ENCODE data around the gene MALL. TPM values are rescaled to one million over a fixed set of nuclear protein-coding genes. Genes with fewer than 3 reads are reported as not detected.

MALL gene
- total and polyA plus RNA-seq, 2 of the 13 experiments (the other 11 are each of a cell fraction or from before 2014, with no cell fraction given) = not detected

- TF ChIP-seq LRRFIP1 (CRISPR knock-in tag; conservative IDR thresholded peaks at IDR 0.05) (no peak), ZNF646 (CRISPR knock-in tag; IDR thresholded peaks at IDR 0.05) (no peak), ZMYM2 (CRISPR knock-in tag; IDR thresholded peaks at IDR 0.05) (no peak), ZNF205 (CRISPR knock-in tag; IDR thresholded peaks at IDR 0.05) (no peak), KLF9 (CRISPR knock-in tag; IDR thresholded peaks at IDR 0.05; ENCODE audit: low read depth) (no peak), ADNP (CRISPR knock-in tag; IDR thresholded peaks at IDR 0.05) (no peak), ZNF18 (CRISPR knock-in tag; IDR thresholded peaks at IDR 0.05; ENCODE audit: insufficient replicate concordance) (no peak), ZNF644 (CRISPR knock-in tag; IDR thresholded peaks at IDR 0.05; ENCODE audit: low read depth) (peak; percentile 93), ZNF496 (CRISPR knock-in tag; IDR thresholded peaks at IDR 0.05; ENCODE audit: insufficient replicate concordance) (no peak), HNRNPLL (IDR thresholded peaks at IDR 0.05; ENCODE audit: low read depth, low read length, poor library complexity, severe bottlenecking) (no peak), ZNF839 (CRISPR knock-in tag; IDR thresholded peaks at IDR 0.05; ENCODE audit: borderline replicate concordance) (no peak), PAF1 (CRISPR knock-in tag; IDR thresholded peaks at IDR 0.05) (no peak), ZNF784 (CRISPR knock-in tag; IDR thresholded peaks at IDR 0.05; ENCODE audit: borderline replicate concordance) (no peak), ZNF780A (CRISPR knock-in tag; IDR thresholded peaks at IDR 0.05) (no peak), ZNF550 (CRISPR knock-in tag; IDR thresholded peaks at IDR 0.05; ENCODE audit: borderline replicate concordance) (no peak), ZNF543 (CRISPR knock-in tag; IDR thresholded peaks at IDR 0.05) (peak; percentile 34; the same call in 1 of the 2 replicates), SRY (CRISPR knock-in tag; IDR thresholded peaks at IDR 0.05) (no peak), KDM1A (CRISPR knock-in tag; IDR thresholded peaks at IDR 0.05) (no peak), RELA (CRISPR knock-in tag; IDR thresholded peaks at IDR 0.05) (no peak)
Observed at GRCh38 chr2:110146183-110146944, 30.7 kb upstream of the MALL start (continued).
